Kidney (tissue), 14 donors: ENCODE results near the gene SPTAN1. TPM values are rescaled to one million over a fixed set of nuclear protein-coding genes. Genes with fewer than 3 reads are reported as not detected.

Experiments
- DNase-seq, 5 donors: peaks; one replicate each; pipeline ENCODE4 v3.0.0-alpha.2; 2013 to 2020
- FAIRE-seq: peaks from 2 replicates; lab custom pipeline; 2012; peaks lifted over from hg19 to GRCh38; lab: Jason Lieb, UNC
- H3K27ac ChIP-seq, 2 donors: one replicate each; pipeline ENCODE4 v1.7.0; 2013; ENCODE audit warnings: low read depth in 2 of 2, low read length in 2 of 2, inconsistent platforms in 1 of 2
- H3K27me3 ChIP-seq: one replicate; pipeline ENCODE4 v1.7.1; 2013; ENCODE audit warnings: low read length, inconsistent platforms; ENCODE audit not compliant: control insufficient read depth, insufficient read depth
- H3K36me3 ChIP-seq, 3 donors: one replicate each; pipeline versions ENCODE4 v1.7.0 to v1.7.1; 2013; ENCODE audit warnings: low read length in 3 of 3, control low read depth in 1 of 3, inconsistent platforms in 1 of 3; ENCODE audit not compliant: insufficient read depth in 3 of 3, control insufficient read depth in 2 of 3
- H3K4me1 ChIP-seq, 3 donors: one replicate each; pipeline versions ENCODE4 v1.7.0 to v1.7.1; 2013; ENCODE audit warnings: low read length in 3 of 3, inconsistent platforms in 1 of 3, low read depth in 1 of 3; ENCODE audit not compliant: control insufficient read depth in 2 of 3, insufficient read depth in 2 of 3
- H3K4me3 ChIP-seq, 3 donors: one replicate each; pipeline versions ENCODE4 v1.7.0 to v1.8.1; 2013; ENCODE audit warnings: low read length in 3 of 3, control low read depth in 1 of 3, inconsistent platforms in 1 of 3
- H3K9ac ChIP-seq, 3 donors: one replicate each; pipeline versions ENCODE4 v1.7.0 to v1.7.1; 2013; ENCODE audit warnings: low read length in 3 of 3, control low read depth in 1 of 3, inconsistent platforms in 1 of 3
- H3K9me3 ChIP-seq, 3 donors: one replicate each; pipeline versions ENCODE4 v1.7.0 to v1.7.1; 2013; ENCODE audit warnings: low read length in 3 of 3, control low read depth in 1 of 3, inconsistent platforms in 1 of 3; ENCODE audit not compliant: control insufficient read depth in 2 of 3, insufficient read depth in 1 of 3
- CTCF ChIP-seq: IDR thresholded peaks from 3 replicates; pipeline ENCODE4 v1.5.1; 2012; ENCODE audit warnings: mild to moderate bottlenecking, moderate library complexity, borderline replicate concordance; ENCODE audit not compliant: insufficient read depth; ENCODE audit errors: extremely low read depth
- intact Hi-C: fragments of 100-400 bp; cut with DNase I; formaldehyde crosslinking; loops from one replicate; pipeline ENCODE4 v1.11.1; 2022
- polyA plus RNA-seq: library from polyadenylated mRNA; stranded (reverse); fragments of 350-450 nt; fragmentation: Illumina TruSeq; extraction: RNeasy Lipid Tissue Mini Kit (QIAGEN cat#74804); gene quantifications from one replicate; pipeline ENCODE4 v1.2.3, GENCODE V29; 2014; ENCODE audit warnings: low read depth, low replicate concordance; ENCODE audit not compliant: insufficient read depth
- total RNA-seq: library from RNA; stranded (reverse); fragmentation: NEBNext Ultra II Directional; extraction: Animal tissue kit (Norgen Biotek cat#: 25700); gene quantifications from one replicate; pipeline ENCODE4 v1.2.1, GENCODE V29; 2021
- donor health status: control.
- donor health status: control.
- donor health status: control.
- donor health status: control.
- donor health status: control.
- donor health status: DM: yes; HTN: yes; CAD: no.
- donor health status: Normal renal cell carcinoma (clear cell type).

The SPTAN1 gene
- total and polyA plus RNA-seq, 2 donors from 2014 or later, result 210 to 354 TPM

- no peak for TF ChIP-seq CTCF
- Histone ChIP-seq H3K9ac (no peak overlapping the region), H3K36me3 (peaks cover 38 to 68% (median 53%) of the 10 kb centered on the region in 3 donors), H3K9me3 (no peaks in the 10 kb centered on the region), H3K4me1 (peaks cover 0 to 5% (median 0%) of the 10 kb centered on the region in 3 donors), H3K27me3 (no peaks in the 10 kb centered on the region), H3K4me3 (no peak overlapping the region), H3K27ac (no peak overlapping the region)
- no peak for DNase-seq
- FAIRE-seq, result no peak
- intact Hi-C loops, result no loop called here
Measured at GRCh38 chr9:128575916-128576315, 23.5 kb downstream of the SPTAN1 start.

- Histone ChIP-seq H3K27me3 (no peaks in the 10 kb centered on the region), H3K36me3 (peaks cover 38 to 77% (median 61%) of the 10 kb centered on the region in 3 donors), H3K4me1 (peaks cover 0 to 5% (median 0%) of the 10 kb centered on the region in 3 donors), H3K9ac (no peak overlapping the region), H3K27ac (no peak overlapping the region), H3K4me3 (no peak overlapping the region), H3K9me3 (no peaks in the 10 kb centered on the region)
- FAIRE-seq (no peak), DNase-seq (peak in 2 of 5 donors; percentile 26 to 27)
- no peak for TF ChIP-seq CTCF
- intact Hi-C loops, result no loop called here
Measured at GRCh38 chr9:128577206-128577605, 24.8 kb downstream of the SPTAN1 start.

GRCh38 chr9:128579194-128579593, 26.8 kb downstream of the SPTAN1 start:
- intact Hi-C loops, result no loop called here
- no peak for FAIRE-seq
- H3K27ac ChIP-seq, result no peak overlapping the region

More at GRCh38 chr9:128579194-128579593, 26.8 kb downstream of the SPTAN1 start:
- Histone ChIP-seq H3K27me3 (no peaks in the 10 kb centered on the region), H3K4me3 (no peak overlapping the region), H3K36me3 (peaks cover 42 to 90% (median 76%) of the 10 kb centered on the region in 3 donors), H3K9me3 (no peaks in the 10 kb centered on the region), H3K4me1 (peaks cover 0 to 5% (median 0%) of the 10 kb centered on the region in 3 donors), H3K9ac (no peak overlapping the region)
- no peak for TF ChIP-seq CTCF
- no peak for DNase-seq
